Measurements from ENCODE around the gene CDH13.

DNA sequence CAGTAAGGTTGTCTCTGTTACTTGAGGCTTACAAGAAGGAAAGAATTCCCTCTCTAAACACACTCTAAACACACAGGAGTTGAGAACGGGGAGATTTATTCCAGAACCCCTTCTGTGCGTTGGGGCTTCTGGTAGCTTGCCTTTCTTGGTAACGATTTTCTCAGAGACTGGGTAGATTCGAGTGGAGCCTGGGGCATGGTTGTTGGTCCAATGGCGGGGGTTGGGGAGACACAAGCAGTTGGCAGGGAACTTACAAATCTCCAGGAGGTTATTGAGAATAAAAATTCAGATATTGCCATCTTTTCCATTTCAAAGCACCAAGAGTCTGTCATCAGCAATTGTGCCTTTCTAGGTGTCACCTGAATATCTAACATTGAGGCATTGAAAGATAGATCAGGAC, 251.7 kb downstream of the CDH13 start:
- TF ChIP-seq GATA2 (IDR thresholded peaks at IDR 0.05; ENCODE audit: low read depth, low read length) = no peak
- no peak for TF ChIP-seq GATA3 (IDR thresholded peaks at IDR 0.05; ENCODE audit: low read depth, low read length)

All from SH-SY5Y (cell line).